GM21423 (cell line): ENCODE data around the gene TMEM17.
A peak's percentile ranks its signal among the peaks of the same experiment; 100 is the strongest.

Experiments
- ATAC-seq: cut with Tn5 transposase; IDR thresholded peaks from one replicate; pipeline ENCODE4 v1.9.1; 2021; ENCODE audit warnings: mild to moderate bottlenecking, moderate library complexity; ENCODE audit not compliant: unreplicated experiment

TMEM17 gene

GRCh38 chr2:62458206-62458641, 47.8 kb downstream of the TMEM17 start:
- no peak for ATAC-seq

GRCh38 chr2:62457556-62457955, 48.4 kb downstream of the TMEM17 start:
- no peak for ATAC-seq

- ATAC-seq: peak; percentile 86
These were observed 49.1 kb downstream of the TMEM17 start for GRCh38 chr2:62456721-62457539.

DNA sequence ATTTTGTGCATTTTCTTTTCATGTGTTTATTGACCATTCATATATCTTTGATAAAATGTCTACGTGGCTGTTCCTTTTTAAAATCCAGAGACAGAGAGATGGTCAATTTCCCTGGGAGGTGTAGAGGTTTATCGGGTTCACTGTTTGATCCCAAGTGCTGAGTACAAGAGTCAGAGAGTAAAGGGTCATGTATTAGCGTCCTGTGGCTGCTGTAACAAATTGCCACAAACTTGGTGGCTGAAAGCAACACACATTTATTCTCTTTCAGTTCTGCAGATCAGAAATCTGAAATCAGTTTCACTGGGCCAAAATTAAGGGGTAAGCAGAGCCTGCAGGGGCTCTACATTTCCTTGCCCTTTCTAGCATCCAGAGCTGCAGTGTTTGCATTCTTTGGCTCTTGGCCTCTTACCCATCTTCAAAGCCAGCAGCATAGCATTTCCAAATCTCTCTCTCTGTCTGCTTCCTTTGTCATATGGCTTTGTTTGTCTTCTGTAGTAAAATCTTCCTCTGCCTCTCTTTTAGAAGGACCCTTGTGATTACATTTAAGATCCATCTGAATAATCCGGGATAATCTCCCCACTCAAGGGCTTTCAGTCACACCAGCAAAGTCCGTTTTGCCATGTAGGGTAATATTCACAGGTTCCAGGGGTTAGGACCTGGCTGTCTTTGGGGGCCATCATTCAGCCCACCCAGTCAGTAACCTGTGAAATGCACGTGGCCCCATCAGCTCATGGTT, 49.9 kb downstream of the TMEM17 start:
- ATAC-seq: no peak

DNA sequence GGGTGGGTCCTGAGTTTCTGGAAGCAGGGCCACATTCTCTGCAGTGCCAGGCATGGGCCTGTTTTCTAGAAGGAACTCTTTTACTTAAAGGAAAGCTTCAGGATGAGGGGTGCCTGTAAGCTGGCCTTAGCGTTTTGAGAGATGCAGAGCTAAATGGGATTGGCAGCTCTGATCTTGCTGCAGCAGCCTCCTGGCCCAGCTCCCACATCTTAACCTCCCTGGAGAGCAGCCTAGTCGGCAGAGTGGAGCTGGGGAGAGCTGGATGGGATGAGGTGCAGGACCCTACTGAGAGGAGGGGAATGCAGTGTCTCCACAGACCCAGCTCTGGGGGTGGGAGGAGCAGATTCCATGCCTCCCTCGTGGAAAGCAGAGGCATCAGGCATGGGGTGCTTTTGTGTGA, 52.0 kb downstream of the TMEM17 start:
- ATAC-seq: no peak

DNA sequence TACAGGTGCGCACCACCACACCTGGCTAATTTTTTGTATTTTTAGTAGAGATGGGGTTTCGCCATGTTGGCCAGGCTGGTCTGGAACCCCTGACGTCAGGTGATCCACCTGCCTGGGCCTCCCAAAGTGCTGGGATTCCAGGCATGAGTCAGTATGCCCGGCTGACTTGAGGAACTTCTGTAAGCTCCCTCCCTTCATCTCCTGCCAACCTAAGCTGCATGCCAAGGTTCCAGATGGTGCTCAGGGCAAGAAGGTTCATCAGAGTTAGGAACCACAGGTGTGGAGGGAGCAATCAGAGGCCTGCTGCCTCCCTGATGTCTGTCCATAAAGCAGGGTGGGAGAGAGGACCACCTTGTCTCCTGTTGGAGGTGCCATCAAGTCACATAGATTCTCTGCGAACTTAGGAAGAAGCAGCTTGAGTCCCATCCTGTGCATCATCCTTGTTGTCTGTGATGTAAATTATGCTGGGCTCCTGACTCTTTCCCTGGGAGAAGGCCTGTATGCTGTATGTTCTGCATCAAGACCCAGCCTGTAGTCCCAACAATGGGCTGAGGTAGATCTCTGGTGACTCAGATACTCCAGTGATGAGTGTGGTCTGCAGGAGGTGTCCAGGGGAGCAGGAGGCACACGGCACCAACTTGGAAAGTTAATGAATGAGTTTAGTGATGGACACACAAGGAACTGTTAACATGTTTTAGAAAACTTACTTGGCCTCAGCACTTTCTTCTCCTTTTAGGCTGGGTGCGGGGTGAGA, 53.1 kb downstream of the TMEM17 start:
- no peak for ATAC-seq

DNA sequence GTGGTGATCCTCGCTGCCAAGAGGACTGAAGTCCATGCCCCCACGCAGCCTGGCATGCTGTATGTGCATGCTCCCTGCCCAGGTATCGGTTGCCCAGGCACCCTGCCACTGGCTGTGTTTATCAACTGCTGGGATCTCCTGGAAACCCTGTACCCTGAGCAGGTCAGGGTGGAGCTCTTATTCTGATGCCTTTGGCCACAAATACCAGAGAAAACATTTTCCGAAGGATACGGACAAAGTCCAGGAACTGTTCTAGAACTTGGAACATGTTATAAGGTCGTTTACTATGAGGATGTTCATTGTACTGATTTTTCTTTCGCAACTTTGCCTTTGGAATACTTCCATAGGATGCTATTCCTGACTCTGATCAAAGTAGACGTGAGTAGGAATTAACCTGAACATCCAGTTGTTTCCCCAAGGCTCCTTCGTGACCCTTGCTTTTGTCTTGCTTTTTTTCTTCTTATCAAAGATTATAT, 55.2 kb downstream of the TMEM17 start:
- no peak for ATAC-seq
